Measurements from ENCODE around the gene KRTAP5-4.

DNA sequence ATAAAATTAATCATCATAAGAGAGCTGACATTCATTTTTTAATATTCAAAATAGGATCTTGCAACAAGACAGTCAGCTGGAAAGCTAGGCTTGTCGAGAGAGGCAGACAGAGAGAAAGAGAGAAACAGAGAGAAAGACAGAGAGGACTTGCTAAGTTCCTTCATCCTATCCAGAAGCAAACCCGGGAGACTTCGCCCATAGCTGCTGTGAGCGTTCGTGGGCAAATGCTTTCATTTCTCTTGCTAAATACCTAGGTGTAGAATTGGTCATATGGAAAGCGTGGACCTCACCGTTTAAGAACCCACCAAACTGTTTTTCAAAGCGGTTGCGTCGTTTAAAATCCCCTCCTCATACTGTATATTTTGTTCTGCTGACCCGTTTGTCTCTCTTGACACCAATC, 49.7 kb upstream of the KRTAP5-4 start:
- TF ChIP-seq, protein P1, sequence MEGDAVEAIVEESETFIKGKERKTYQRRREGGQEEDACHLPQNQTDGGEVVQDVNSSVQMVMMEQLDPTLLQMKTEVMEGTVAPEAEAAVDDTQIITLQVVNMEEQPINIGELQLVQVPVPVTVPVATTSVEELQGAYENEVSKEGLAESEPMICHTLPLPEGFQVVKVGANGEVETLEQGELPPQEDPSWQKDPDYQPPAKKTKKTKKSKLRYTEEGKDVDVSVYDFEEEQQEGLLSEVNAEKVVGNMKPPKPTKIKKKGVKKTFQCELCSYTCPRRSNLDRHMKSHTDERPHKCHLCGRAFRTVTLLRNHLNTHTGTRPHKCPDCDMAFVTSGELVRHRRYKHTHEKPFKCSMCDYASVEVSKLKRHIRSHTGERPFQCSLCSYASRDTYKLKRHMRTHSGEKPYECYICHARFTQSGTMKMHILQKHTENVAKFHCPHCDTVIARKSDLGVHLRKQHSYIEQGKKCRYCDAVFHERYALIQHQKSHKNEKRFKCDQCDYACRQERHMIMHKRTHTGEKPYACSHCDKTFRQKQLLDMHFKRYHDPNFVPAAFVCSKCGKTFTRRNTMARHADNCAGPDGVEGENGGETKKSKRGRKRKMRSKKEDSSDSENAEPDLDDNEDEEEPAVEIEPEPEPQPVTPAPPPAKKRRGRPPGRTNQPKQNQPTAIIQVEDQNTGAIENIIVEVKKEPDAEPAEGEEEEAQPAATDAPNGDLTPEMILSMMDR (IDR thresholded peaks at IDR 0.05), result no peak
- TF ChIP-seq POLR2AphosphoS5 (IDR thresholded peaks at IDR 0.05) (no peak), POLR2A (IDR thresholded peaks at IDR 0.05) (no peak), EP300 (IDR thresholded peaks at IDR 0.05) (no peak)
